ENCODE data around the gene DAPL1. TPM values are rescaled to one million over a fixed set of nuclear protein-coding genes. Genes with fewer than 3 reads are reported as not detected.

The DAPL1 gene
- total and polyA plus RNA-seq, 10 of the 15 experiments (the other 5 are each of a cell fraction or from before 2014, with no cell fraction given) = not detected

- no peak for TF ChIP-seq ZZZ3 (IDR thresholded peaks at IDR 0.05; ENCODE audit: control insufficient read depth, insufficient read length, low read depth)
Observed at GRCh38 chr2:158828378-158829164, 33.5 kb downstream of the DAPL1 start (continued).

DNA sequence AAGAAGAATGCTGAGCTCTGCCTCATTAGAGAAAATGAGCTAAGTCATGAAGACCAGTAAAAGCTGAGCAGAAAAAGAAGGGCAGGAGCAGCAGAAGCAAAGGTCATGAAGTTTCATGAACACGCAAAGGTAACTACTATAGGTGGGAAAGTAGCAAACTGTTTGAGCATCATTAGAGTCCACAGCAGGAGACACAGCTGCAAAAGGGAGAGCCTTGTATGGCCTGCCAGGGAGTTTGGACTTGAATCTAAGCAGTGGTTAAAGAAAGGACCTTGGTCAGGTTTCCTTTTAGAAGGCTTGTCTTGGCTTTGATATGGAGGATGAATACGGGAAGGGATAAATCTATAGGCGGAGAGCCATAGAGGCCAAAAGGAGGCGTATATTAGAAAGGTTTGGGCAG is 34.0 kb downstream of the DAPL1 start:
- Histone ChIP-seq H3K4me2 (ENCODE audit: control insufficient read depth, insufficient read depth) (no peak overlapping the region), H4K20me1 (ENCODE audit: control insufficient read depth, insufficient read depth) (no peaks in the 10 kb centered on the region), H3K4me3 (no peak overlapping the region), H3K9ac (ENCODE audit: control insufficient read depth, insufficient read depth, low read length) (no peak overlapping the region), H3K79me2 (ENCODE audit: control insufficient read depth, insufficient read depth, low read length) (no peaks in the 10 kb centered on the region), H3K27ac (ENCODE audit: control insufficient read depth, insufficient read depth) (no peak overlapping the region), H3K9me3 (replicated peaks; ENCODE audit: control insufficient read depth, insufficient read depth, low read length) (no peaks in the 10 kb centered on the region), H3K36me3 (ENCODE audit: control insufficient read depth in 2 of 2, insufficient read depth in 2 of 2, low read length in 1 of 2) (no peaks in the 10 kb centered on the region), H3K4me1 (ENCODE audit: control insufficient read depth, insufficient read depth, low read length) (no peaks in the 10 kb centered on the region), H3K27me3 (replicated peaks in 1 of 2; ENCODE audit: control insufficient read depth in 2 of 2, insufficient read depth in 2 of 2, low read length in 1 of 2) (no peaks in the 10 kb centered on the region; a peak in 1 of 4 replicates), H2AFZ (ENCODE audit: control insufficient read depth, low read depth, low read length) (no peak overlapping the region)
- SMC1A ChIA-PET (ENCODE audit: uncharacterized antibody, unreplicated experiment) = no interaction called here
- TF ChIP-seq CREM (IDR thresholded peaks at IDR 0.05; ENCODE audit: low read depth) (no peak), NBN (IDR thresholded peaks at IDR 0.05) (no peak), POU2F2 (IDR thresholded peaks at IDR 0.05; ENCODE audit: borderline replicate concordance, low read depth, low read length) (no peak), STAT1 (conservative IDR thresholded peaks at IDR 0.05) (no peak), MYB (IDR thresholded peaks at IDR 0.05; ENCODE audit: borderline replicate concordance, low read depth, low read length) (no peak), CBX5 (IDR thresholded peaks at IDR 0.05; ENCODE audit: low read depth) (no peak), PBX3 (IDR thresholded peaks at IDR 0.05; ENCODE audit: insufficient replicate concordance, low read depth, low read length) (no peak), NRF1 (conservative IDR thresholded peaks at IDR 0.05; ENCODE audit: low read depth, low read length) (no peak), SPI1 (IDR thresholded peaks at IDR 0.05; ENCODE audit: borderline replicate concordance, insufficient read depth, low read depth, low read length) (no peak), KLF5 (IDR thresholded peaks at IDR 0.05; ENCODE audit: partially characterized antibody) (no peak), RB1 (IDR thresholded peaks at IDR 0.05; ENCODE audit: borderline replicate concordance) (no peak), WRNIP1 (IDR thresholded peaks at IDR 0.05; ENCODE audit: borderline replicate concordance, low read depth, low read length) (no peak), ZZZ3 (IDR thresholded peaks at IDR 0.05; ENCODE audit: control insufficient read depth, insufficient read length, low read depth) (no peak), TARDBP (IDR thresholded peaks at IDR 0.05; ENCODE audit: borderline replicate concordance) (no peak), PAX5 (IDR thresholded peaks at IDR 0.05; ENCODE audit: borderline replicate concordance, low read depth, low read length) (no peak), ZNF274 (IDR thresholded peaks at IDR 0.05; ENCODE audit: insufficient read depth, insufficient read length) (no peak), ZNF622 (IDR thresholded peaks at IDR 0.05) (no peak), MTA3 (IDR thresholded peaks at IDR 0.05; ENCODE audit: borderline replicate concordance, low read length) (no peak)
- TF ChIP-seq, protein P1, sequence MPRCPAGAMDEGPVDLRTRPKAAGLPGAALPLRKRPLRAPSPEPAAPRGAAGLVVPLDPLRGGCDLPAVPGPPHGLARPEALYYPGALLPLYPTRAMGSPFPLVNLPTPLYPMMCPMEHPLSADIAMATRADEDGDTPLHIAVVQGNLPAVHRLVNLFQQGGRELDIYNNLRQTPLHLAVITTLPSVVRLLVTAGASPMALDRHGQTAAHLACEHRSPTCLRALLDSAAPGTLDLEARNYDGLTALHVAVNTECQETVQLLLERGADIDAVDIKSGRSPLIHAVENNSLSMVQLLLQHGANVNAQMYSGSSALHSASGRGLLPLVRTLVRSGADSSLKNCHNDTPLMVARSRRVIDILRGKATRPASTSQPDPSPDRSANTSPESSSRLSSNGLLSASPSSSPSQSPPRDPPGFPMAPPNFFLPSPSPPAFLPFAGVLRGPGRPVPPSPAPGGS (IDR thresholded peaks at IDR 0.05; ENCODE audit: borderline replicate concordance, insufficient read depth, low read depth, low read length, poor library complexity, severe bottlenecking) = no peak
- in situ Hi-C loops (cut with MboI) = no loop called here
- POLR2A ChIA-PET = no interaction called here
- no peak for ATAC-seq
- RAD21 ChIA-PET (ENCODE audit: unreplicated experiment) = no interaction called here
- 51% methylated on average over 4 of the region's 4 CpGs for WGBS (ENCODE audit: insufficient coverage, insufficient replicate concordance, low lambda C conversion rate, missing lambda C conversion rate)
- no peak for FAIRE-seq
- DNase-seq (ENCODE audit: low read depth, low spot score) = no peak
- CTCF ChIA-PET = interaction anchor here (0.6 to 0.7 kb wide), 2 partner anchors 27 to 224 kb away, joined by 3 read pairs; no protein-coding TSS in a partner anchor
- intact Hi-C loops (cut with micrococcal nuclease; ENCODE audit: unreplicated experiment) = no loop called here
- no TSS peak for BruUV-seq (replicated peaks)

All from GM12878 (cell line).